ENCODE measurements around the gene DPP8.
A peak's percentile ranks its signal among the peaks of the same experiment; 100 is the strongest.

DPP8 gene

DNA sequence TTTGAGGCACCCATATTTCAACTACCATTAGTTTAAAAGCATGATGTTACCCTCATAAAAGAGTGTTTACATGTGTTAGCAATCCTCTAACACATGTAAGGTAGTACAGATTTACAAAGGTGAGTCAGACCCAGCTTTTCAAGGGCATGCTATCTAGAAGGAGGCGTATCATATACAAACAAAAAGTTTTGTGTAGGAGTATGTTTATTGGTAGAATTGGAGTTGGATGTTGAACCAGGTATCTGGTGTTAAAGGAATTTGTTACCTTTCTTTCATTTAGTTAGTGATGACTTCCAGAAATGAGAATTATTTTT, 15.2 kb upstream of the DPP8 start (continued):
- TF ChIP-seq ZNF76 (tag by site-specific recombination; IDR thresholded peaks at IDR 0.05; ENCODE audit: borderline replicate concordance, low read depth), result no peak
- no peak for TF ChIP-seq ZNF426 (tag by site-specific recombination; IDR thresholded peaks at IDR 0.05)
- TF ChIP-seq ZNF202 (tag by site-specific recombination; IDR thresholded peaks at IDR 0.05; ENCODE audit: borderline replicate concordance), result no peak
- TF ChIP-seq ZNF223 (tag by site-specific recombination; IDR thresholded peaks at IDR 0.05), result peak; percentile 39; the same call in 1 of the 2 replicates
- no peak for TF ChIP-seq SETDB1 (IDR thresholded peaks at IDR 0.05; ENCODE audit: insufficient read length, low read length)
- no peak for TF ChIP-seq ZNF510 (tag by site-specific recombination; IDR thresholded peaks at IDR 0.05; ENCODE audit: insufficient replicate concordance)
- TF ChIP-seq ZFP37 (tag by site-specific recombination; IDR thresholded peaks at IDR 0.05), result 0 out of 2 replicates have a peak, but pooled peaks have one; percentile 20
- TF ChIP-seq ZNF791 (tag by site-specific recombination; IDR thresholded peaks at IDR 0.05), result no peak
- TF ChIP-seq, protein P1, sequence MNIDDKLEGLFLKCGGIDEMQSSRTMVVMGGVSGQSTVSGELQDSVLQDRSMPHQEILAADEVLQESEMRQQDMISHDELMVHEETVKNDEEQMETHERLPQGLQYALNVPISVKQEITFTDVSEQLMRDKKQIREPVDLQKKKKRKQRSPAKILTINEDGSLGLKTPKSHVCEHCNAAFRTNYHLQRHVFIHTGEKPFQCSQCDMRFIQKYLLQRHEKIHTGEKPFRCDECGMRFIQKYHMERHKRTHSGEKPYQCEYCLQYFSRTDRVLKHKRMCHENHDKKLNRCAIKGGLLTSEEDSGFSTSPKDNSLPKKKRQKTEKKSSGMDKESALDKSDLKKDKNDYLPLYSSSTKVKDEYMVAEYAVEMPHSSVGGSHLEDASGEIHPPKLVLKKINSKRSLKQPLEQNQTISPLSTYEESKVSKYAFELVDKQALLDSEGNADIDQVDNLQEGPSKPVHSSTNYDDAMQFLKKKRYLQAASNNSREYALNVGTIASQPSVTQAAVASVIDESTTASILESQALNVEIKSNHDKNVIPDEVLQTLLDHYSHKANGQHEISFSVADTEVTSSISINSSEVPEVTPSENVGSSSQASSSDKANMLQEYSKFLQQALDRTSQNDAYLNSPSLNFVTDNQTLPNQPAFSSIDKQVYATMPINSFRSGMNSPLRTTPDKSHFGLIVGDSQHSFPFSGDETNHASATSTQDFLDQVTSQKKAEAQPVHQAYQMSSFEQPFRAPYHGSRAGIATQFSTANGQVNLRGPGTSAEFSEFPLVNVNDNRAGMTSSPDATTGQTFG (tag by site-specific recombination; IDR thresholded peaks at IDR 0.05; ENCODE audit: borderline replicate concordance), result no peak
- peak; percentile 88 for TF ChIP-seq EGR2 (tag by site-specific recombination; IDR thresholded peaks at IDR 0.05; ENCODE audit: low read depth)
- peak; percentile 59; the same call in 1 of the 2 replicates for TF ChIP-seq ZFP69B (tag by site-specific recombination; IDR thresholded peaks at IDR 0.05)
- TF ChIP-seq ZNF416 (tag by site-specific recombination; IDR thresholded peaks at IDR 0.05), result no peak
- TF ChIP-seq, protein P2, sequence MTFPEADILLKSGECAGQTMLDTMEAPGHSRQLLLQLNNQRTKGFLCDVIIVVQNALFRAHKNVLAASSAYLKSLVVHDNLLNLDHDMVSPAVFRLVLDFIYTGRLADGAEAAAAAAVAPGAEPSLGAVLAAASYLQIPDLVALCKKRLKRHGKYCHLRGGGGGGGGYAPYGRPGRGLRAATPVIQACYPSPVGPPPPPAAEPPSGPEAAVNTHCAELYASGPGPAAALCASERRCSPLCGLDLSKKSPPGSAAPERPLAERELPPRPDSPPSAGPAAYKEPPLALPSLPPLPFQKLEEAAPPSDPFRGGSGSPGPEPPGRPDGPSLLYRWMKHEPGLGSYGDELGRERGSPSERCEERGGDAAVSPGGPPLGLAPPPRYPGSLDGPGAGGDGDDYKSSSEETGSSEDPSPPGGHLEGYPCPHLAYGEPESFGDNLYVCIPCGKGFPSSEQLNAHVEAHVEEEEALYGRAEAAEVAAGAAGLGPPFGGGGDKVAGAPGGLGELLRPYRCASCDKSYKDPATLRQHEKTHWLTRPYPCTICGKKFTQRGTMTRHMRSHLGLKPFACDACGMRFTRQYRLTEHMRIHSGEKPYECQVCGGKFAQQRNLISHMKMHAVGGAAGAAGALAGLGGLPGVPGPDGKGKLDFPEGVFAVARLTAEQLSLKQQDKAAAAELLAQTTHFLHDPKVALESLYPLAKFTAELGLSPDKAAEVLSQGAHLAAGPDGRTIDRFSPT (tag by site-specific recombination; IDR thresholded peaks at IDR 0.05), result no peak
- TF ChIP-seq, protein P3, sequence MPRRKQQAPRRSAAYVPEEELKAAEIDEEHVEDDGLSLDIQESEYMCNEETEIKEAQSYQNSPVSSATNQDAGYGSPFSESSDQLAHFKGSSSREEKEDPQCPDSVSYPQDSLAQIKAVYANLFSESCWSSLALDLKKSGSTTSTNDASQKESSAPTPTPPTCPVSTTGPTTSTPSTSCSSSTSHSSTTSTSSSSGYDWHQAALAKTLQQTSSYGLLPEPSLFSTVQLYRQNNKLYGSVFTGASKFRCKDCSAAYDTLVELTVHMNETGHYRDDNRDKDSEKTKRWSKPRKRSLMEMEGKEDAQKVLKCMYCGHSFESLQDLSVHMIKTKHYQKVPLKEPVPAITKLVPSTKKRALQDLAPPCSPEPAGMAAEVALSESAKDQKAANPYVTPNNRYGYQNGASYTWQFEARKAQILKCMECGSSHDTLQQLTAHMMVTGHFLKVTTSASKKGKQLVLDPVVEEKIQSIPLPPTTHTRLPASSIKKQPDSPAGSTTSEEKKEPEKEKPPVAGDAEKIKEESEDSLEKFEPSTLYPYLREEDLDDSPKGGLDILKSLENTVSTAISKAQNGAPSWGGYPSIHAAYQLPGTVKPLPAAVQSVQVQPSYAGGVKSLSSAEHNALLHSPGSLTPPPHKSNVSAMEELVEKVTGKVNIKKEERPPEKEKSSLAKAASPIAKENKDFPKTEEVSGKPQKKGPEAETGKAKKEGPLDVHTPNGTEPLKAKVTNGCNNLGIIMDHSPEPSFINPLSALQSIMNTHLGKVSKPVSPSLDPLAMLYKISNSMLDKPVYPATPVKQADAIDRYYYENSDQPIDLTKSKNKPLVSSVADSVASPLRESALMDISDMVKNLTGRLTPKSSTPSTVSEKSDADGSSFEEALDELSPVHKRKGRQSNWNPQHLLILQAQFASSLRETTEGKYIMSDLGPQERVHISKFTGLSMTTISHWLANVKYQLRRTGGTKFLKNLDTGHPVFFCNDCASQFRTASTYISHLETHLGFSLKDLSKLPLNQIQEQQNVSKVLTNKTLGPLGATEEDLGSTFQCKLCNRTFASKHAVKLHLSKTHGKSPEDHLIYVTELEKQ (tag by site-specific recombination; IDR thresholded peaks at IDR 0.05; ENCODE audit: borderline replicate concordance), result peak; percentile 70
- no peak for TF ChIP-seq ZNF2 (tag by site-specific recombination; IDR thresholded peaks at IDR 0.05)
- TF ChIP-seq, protein P4, sequence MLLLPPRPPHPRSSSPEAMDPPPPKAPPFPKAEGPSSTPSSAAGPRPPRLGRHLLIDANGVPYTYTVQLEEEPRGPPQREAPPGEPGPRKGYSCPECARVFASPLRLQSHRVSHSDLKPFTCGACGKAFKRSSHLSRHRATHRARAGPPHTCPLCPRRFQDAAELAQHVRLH (tag by site-specific recombination; IDR thresholded peaks at IDR 0.05), result peak; percentile 72
- no peak for TF ChIP-seq BCL11B (tag by site-specific recombination; IDR thresholded peaks at IDR 0.05; ENCODE audit: low read depth)
- TF ChIP-seq ZNF830 (tag by site-specific recombination; IDR thresholded peaks at IDR 0.05; ENCODE audit: low read depth), result no peak
- TF ChIP-seq, protein P5, sequence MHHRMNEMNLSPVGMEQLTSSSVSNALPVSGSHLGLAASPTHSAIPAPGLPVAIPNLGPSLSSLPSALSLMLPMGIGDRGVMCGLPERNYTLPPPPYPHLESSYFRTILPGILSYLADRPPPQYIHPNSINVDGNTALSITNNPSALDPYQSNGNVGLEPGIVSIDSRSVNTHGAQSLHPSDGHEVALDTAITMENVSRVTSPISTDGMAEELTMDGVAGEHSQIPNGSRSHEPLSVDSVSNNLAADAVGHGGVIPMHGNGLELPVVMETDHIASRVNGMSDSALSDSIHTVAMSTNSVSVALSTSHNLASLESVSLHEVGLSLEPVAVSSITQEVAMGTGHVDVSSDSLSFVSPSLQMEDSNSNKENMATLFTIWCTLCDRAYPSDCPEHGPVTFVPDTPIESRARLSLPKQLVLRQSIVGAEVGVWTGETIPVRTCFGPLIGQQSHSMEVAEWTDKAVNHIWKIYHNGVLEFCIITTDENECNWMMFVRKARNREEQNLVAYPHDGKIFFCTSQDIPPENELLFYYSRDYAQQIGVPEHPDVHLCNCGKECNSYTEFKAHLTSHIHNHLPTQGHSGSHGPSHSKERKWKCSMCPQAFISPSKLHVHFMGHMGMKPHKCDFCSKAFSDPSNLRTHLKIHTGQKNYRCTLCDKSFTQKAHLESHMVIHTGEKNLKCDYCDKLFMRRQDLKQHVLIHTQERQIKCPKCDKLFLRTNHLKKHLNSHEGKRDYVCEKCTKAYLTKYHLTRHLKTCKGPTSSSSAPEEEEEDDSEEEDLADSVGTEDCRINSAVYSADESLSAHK (tag by site-specific recombination; IDR thresholded peaks at IDR 0.05), result peak; percentile 70
- peak; percentile 88 for TF ChIP-seq GFI1B (tag by site-specific recombination; IDR thresholded peaks at IDR 0.05)
- peak; percentile 26; the same call in 1 of the 2 replicates for TF ChIP-seq KLF8 (tag by site-specific recombination; IDR thresholded peaks at IDR 0.05)
- peak; percentile 46; the same call in 1 of the 2 replicates for TF ChIP-seq KLF9 (tag by site-specific recombination; IDR thresholded peaks at IDR 0.05; ENCODE audit: low read depth)
- TF ChIP-seq ZSCAN16 (tag by site-specific recombination; IDR thresholded peaks at IDR 0.05), result no peak
- TF ChIP-seq ZNF274 (IDR thresholded peaks at IDR 0.05; ENCODE audit: low read length), result no peak
- no peak for TF ChIP-seq ZNF274 (tag by site-specific recombination; IDR thresholded peaks at IDR 0.05; ENCODE audit: borderline replicate concordance)
- TF ChIP-seq, protein P6, sequence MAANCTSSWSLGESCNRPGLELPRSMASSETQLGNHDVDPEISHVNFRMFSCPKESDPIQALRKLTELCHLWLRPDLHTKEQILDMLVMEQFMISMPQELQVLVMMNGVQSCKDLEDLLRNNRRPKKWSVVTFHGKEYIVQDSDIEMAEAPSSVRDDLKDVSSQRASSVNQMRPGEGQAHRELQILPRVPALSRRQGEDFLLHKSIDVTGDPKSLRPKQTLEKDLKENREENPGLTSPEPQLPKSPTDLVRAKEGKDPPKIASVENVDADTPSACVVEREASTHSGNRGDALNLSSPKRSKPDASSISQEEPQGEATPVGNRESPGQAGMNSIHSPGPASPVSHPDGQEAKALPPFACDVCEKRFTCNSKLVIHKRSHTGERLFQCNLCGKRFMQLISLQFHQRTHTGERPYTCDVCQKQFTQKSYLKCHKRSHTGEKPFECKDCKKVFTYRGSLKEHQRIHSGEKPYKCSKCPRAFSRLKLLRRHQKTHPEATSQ (tag by site-specific recombination; IDR thresholded peaks at IDR 0.05), result no peak
- no peak for TF ChIP-seq MYNN (tag by site-specific recombination; IDR thresholded peaks at IDR 0.05; ENCODE audit: borderline replicate concordance)
- peak; percentile 81 for TF ChIP-seq ZNF660 (tag by site-specific recombination; IDR thresholded peaks at IDR 0.05)
